ENCODE measurements around the gene MTA1. TPM values are rescaled to one million over a fixed set of nuclear protein-coding genes. Genes with fewer than 3 reads are reported as not detected.

MTA1 gene
- polyA plus RNA-seq, 1 of the 3 experiments (the other 2 are of a cell fraction): 96.3 TPM

GRCh38 chr14:105453847-105454246 lies 34.2 kb downstream of the MTA1 start:
- Histone ChIP-seq H3K9ac (no peak overlapping the region), H3F3A (replicated peaks; ENCODE audit: insufficient read depth) (no peaks in the 10 kb centered on the region), H3K27me3 (ENCODE audit: insufficient read depth) (no peaks in the 10 kb centered on the region), H3K4me3 (ENCODE audit: low read depth in 2 of 2, low read length in 1 of 2) (no peak overlapping the region), H3K9me2 (no peaks in the 10 kb centered on the region), H4K20me1 (ENCODE audit: insufficient read depth) (peaks cover 6% of the 10 kb centered on the region), H3K4me2 (no peak overlapping the region), H2AFZ (ENCODE audit: low read depth) (no peak overlapping the region), H3K4me1 (ENCODE audit: control insufficient read depth in 1 of 2, insufficient read depth in 2 of 2, low read depth in 1 of 2, low read length in 1 of 2) (peaks cover 0 to 17% of the 10 kb centered on the region in 2 experiments; a peak in 1 of 4 replicates), H3K27ac (ENCODE audit: low read depth in 2 of 2, low read length in 1 of 2) (no peak overlapping the region), H3K9me3 (no peaks in the 10 kb centered on the region), H3K36me3 (replicated peaks in 1 of 2; ENCODE audit: control insufficient read depth in 1 of 2, insufficient read depth in 2 of 2, low read length in 1 of 2) (peaks cover 16 to 74% of the 10 kb centered on the region in 2 experiments), H3K79me2 (ENCODE audit: insufficient read depth) (peaks cover under 1% of the 10 kb centered on the region; the same call in 1 of the 2 replicates)
- CTCF ChIA-PET: interaction anchor here (1.2 to 5.8 kb wide), 6 partner anchors 17 to 83 kb away, joined by 3 to 35 read pairs (median 22); partner anchors contain the start of gene TEDC1
- 95% methylated on average over 4 of the region's 14 CpGs for WGBS (ENCODE audit: low lambda C conversion rate)
- DNase-seq: no peak
- no peak for TF ChIP-seq REST (IDR thresholded peaks at IDR 0.05; ENCODE audit: low read depth, low read length)
- no peak for TF ChIP-seq EZH2phosphoT487 (IDR thresholded peaks at IDR 0.05; ENCODE audit: borderline replicate concordance, low read depth)
- no peak for TF ChIP-seq NFIC (IDR thresholded peaks at IDR 0.05; ENCODE audit: borderline replicate concordance)
- TF ChIP-seq SMC3 (IDR thresholded peaks at IDR 0.05; ENCODE audit: low read depth, low read length): no peak
- TF ChIP-seq TCF12 (IDR thresholded peaks at IDR 0.05): no peak
- TF ChIP-seq USF1 (IDR thresholded peaks at IDR 0.05; ENCODE audit: borderline replicate concordance, low read depth): no peak
- no peak for TF ChIP-seq NRF1 (IDR thresholded peaks at IDR 0.05; ENCODE audit: low read depth, low read length)
- TF ChIP-seq FOXJ3 (CRISPR knock-in tag; IDR thresholded peaks at IDR 0.05): no peak
- TF ChIP-seq EP300 (IDR thresholded peaks at IDR 0.05; ENCODE audit: borderline replicate concordance in 1 of 2, low read depth in 1 of 2, low read length in 1 of 2): no peak
- no peak for TF ChIP-seq RFX5 (IDR thresholded peaks at IDR 0.05; ENCODE audit: low read length)
- no peak for TF ChIP-seq CHD2 (IDR thresholded peaks at IDR 0.05; ENCODE audit: low read length, partially characterized antibody)
- no peak for TF ChIP-seq FOXM1 (IDR thresholded peaks at IDR 0.05; ENCODE audit: low read depth)
- no peak for TF ChIP-seq RAD21 (IDR thresholded peaks at IDR 0.05; ENCODE audit: low read length)
- TF ChIP-seq JUND (IDR thresholded peaks at IDR 0.05): no peak
- no peak for TF ChIP-seq GABPA (IDR thresholded peaks at IDR 0.05; ENCODE audit: low read depth)
- no peak for TF ChIP-seq YY1 (IDR thresholded peaks at IDR 0.05; ENCODE audit: low read depth)
- POLR2A ChIA-PET: no interaction called here
